WTC11 (cell line): Measurements from ENCODE around the gene SMYD3. TPM values are rescaled to one million over a fixed set of nuclear protein-coding genes. Genes with fewer than 3 reads are reported as not detected.

Experiments
- ATAC-seq: fragments of 200-7000 bp; cut with Tn5 transposase; 2 replicates; pipeline ENCODE4 v1.10.0; 2021; ENCODE audit warnings: mild to moderate bottlenecking, moderate library complexity
- CTCF ChIA-PET: fragments of 300-600 bp; sonication (Branson Sonifier 250); formaldehyde crosslinking; loops from one replicate; lab custom pipeline; 2021; ENCODE audit warnings: antibody characterized with exemption; lab: Charles Lee
- POLR2A ChIA-PET: fragments of 350-600 bp; sonication (Branson Sonifier 250); formaldehyde crosslinking; loops from one replicate; lab custom pipeline; 2021; ENCODE audit warnings: antibody characterized with exemption; lab: Charles Lee
- DNase-seq: peaks from one replicate; pipeline ENCODE4 v3.0.0; 2021; ENCODE audit warnings: low spot score
- H3K27ac Mint-ChIP-seq: 2 replicates; pipeline ENCODE4 v1.8.0; 2021; ENCODE audit warnings: mixed read lengths
- H3K27me3 Mint-ChIP-seq: 2 replicates; pipeline ENCODE4 v1.8.0; 2021; ENCODE audit warnings: low read depth, mild to moderate bottlenecking, moderate library complexity, mixed read lengths
- H3K36me3 Mint-ChIP-seq: 2 replicates; pipeline ENCODE4 v1.8.0; 2021; ENCODE audit warnings: mixed read lengths
- H3K4me1 Mint-ChIP-seq: 2 replicates; pipeline ENCODE4 v1.8.0; 2022; ENCODE audit warnings: mixed read lengths
- H3K4me3 Mint-ChIP-seq: 2 replicates; pipeline ENCODE4 v1.8.0; 2021; ENCODE audit warnings: mild to moderate bottlenecking, moderate library complexity, mixed read lengths
- H3K9me3 Mint-ChIP-seq: 2 replicates; pipeline ENCODE4 v1.8.0; 2021; ENCODE audit warnings: mixed read lengths
- ATF1 ChIP-seq: sonication (generic); formaldehyde crosslinking; IDR thresholded peaks from 2 replicates; pipeline ENCODE4 v1.8.1; 2023; ENCODE audit warnings: mild to moderate bottlenecking, moderate library complexity, missing genetic modification reagents
- CBFB ChIP-seq: sonication (generic); formaldehyde crosslinking; IDR thresholded peaks from 2 replicates; pipeline ENCODE4 v1.8.1; 2022; ENCODE audit warnings: mild to moderate bottlenecking, low read depth, missing genetic modification reagents
- EMX1 ChIP-seq: fragments of 250-450 bp; sonication (Bioruptor Pico); IDR thresholded peaks from 2 replicates; pipeline ENCODE4 v1.8.0; 2021; ENCODE audit warnings: mild to moderate bottlenecking
- FOXK1 ChIP-seq: sonication (generic); formaldehyde crosslinking; IDR thresholded peaks from 2 replicates; pipeline ENCODE4 v1.8.0; 2022; ENCODE audit warnings: mild to moderate bottlenecking, moderate library complexity, missing genetic modification reagents
- GABPB1 ChIP-seq: sonication (generic); formaldehyde crosslinking; IDR thresholded peaks from 2 replicates; pipeline ENCODE4 v1.8.1; 2023; ENCODE audit warnings: mild to moderate bottlenecking, missing genetic modification reagents
- MXD4 ChIP-seq: fragments of 250-450 bp; sonication (Bioruptor Pico); IDR thresholded peaks from 2 replicates; pipeline ENCODE4 v1.8.0; 2021; ENCODE audit warnings: mild to moderate bottlenecking, moderate library complexity, borderline replicate concordance
- NFATC4 ChIP-seq: fragments of 250-450 bp; sonication (Bioruptor Pico); IDR thresholded peaks from 2 replicates; pipeline ENCODE4 v1.9.0; 2021; ENCODE audit warnings: mild to moderate bottlenecking
- NFE2L1 ChIP-seq: sonication (generic); formaldehyde crosslinking; IDR thresholded peaks from 2 replicates; pipeline ENCODE4 v1.8.1; 2023; ENCODE audit warnings: missing genetic modification reagents
- RORB ChIP-seq: fragments of 250-450 bp; sonication (Bioruptor Pico); IDR thresholded peaks from 2 replicates; pipeline ENCODE4 v1.9.0; 2021; ENCODE audit warnings: mild to moderate bottlenecking
- SMAD4 ChIP-seq: sonication (generic); formaldehyde crosslinking; IDR thresholded peaks from 2 replicates; pipeline ENCODE4 v1.8.0; 2022; ENCODE audit warnings: mild to moderate bottlenecking, missing genetic modification reagents
- SP1 ChIP-seq: sonication (generic); formaldehyde crosslinking; conservative IDR thresholded peaks from 2 replicates; pipeline ENCODE4 v1.8.1; 2022; ENCODE audit warnings: missing genetic modification reagents
- ZNF317 ChIP-seq: sonication (generic); formaldehyde crosslinking; IDR thresholded peaks from 2 replicates; pipeline ENCODE4 v1.8.1; 2023; ENCODE audit warnings: low read depth, mild to moderate bottlenecking, moderate library complexity, missing genetic modification reagents, borderline replicate concordance
- ZNF671 ChIP-seq: fragments of 250-450 bp; sonication (Bioruptor Pico); IDR thresholded peaks from 2 replicates; pipeline ENCODE4 v1.8.0; 2021; ENCODE audit warnings: mild to moderate bottlenecking
- total RNA-seq: library from RNA; stranded (reverse); gene quantifications from 3 replicates; pipeline ENCODE4 v1.2.3, GENCODE V29; 2021
- TF ChIP-seq, protein P1 (sequence below): fragments of 250-450 bp; sonication (Bioruptor Pico); IDR thresholded peaks from 2 replicates; pipeline ENCODE4 v1.9.0; 2021; ENCODE audit warnings: moderate library complexity, mild to moderate bottlenecking, inconsistent platforms, borderline replicate concordance
- TF ChIP-seq, protein P2 (sequence below): sonication (generic); formaldehyde crosslinking; IDR thresholded peaks from 2 replicates; pipeline ENCODE4 v1.8.0; 2022; ENCODE audit warnings: mild to moderate bottlenecking, missing genetic modification reagents
- TF ChIP-seq, protein P3 (sequence below): sonication (generic); formaldehyde crosslinking; IDR thresholded peaks from 2 replicates; pipeline ENCODE4 v1.8.1; 2022; ENCODE audit warnings: low read depth, mild to moderate bottlenecking, moderate library complexity, missing genetic modification reagents, borderline replicate concordance
- TF ChIP-seq, protein P4 (sequence below): sonication (generic); formaldehyde crosslinking; IDR thresholded peaks from 2 replicates; pipeline ENCODE4 v1.8.0; 2023; ENCODE audit warnings: missing genetic modification reagents
- TF ChIP-seq, protein P5 (sequence below): sonication (generic); formaldehyde crosslinking; IDR thresholded peaks from 2 replicates; pipeline ENCODE4 v1.8.1; 2023; ENCODE audit warnings: mild to moderate bottlenecking, missing genetic modification reagents, moderate library complexity
- TF ChIP-seq, protein P6 (sequence below): sonication (generic); formaldehyde crosslinking; IDR thresholded peaks from 2 replicates; pipeline ENCODE4 v1.8.0; 2022; ENCODE audit warnings: mild to moderate bottlenecking, missing genetic modification reagents
- TF ChIP-seq, protein P7 (sequence below): fragments of 200-600 bp; IDR thresholded peaks from 2 replicates; pipeline ENCODE4 v1.8.0; 2022; ENCODE audit warnings: antibody characterized with exemption

SMYD3 gene
- total RNA-seq, 1 experiment from 2014 or later, result 21.4 TPM

DNA sequence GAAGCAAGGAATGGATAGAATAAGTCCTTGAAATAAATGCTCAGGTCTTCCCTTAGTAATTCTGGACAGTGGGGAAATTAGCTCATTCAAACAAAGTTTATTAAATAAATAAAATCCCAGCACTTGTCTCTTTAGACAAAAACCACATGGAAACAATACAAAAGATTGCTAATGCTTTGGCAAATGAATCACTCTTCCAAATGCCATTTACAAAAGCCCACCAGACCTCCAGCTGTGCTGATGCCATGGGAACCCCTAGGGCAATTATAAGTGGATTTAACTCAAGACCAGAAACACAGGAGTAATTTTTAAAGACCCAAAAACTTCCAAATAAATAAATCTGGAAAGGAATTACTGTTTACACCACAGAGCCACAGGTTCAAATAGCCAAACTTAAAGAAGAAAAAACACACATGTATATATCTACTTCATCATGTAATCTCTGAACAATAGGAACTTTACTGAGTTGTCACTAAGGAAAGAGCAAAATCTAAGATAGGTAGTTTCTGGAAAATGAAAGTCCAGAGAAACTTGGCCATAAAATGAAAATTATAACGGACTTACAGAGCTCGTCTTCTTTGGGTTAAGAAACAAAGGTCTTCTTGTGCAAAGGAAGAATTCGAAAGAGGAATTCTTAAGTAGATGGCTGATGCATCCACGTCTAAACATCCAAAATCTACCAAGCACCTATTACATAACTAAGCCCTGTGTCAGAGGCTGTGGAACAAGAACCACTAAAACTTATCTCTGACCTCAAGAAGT lies 399.4 kb downstream of the SMYD3 start:
- ChIA-PET CTCF (interaction anchor here (1.6 kb wide), 1 partner anchor 219 kb away, joined by 3 read pairs; no protein-coding TSS in a partner anchor), POLR2A (interaction anchor here (0.7 kb wide), 1 partner anchor 343 kb away, joined by 3 read pairs; no protein-coding TSS in a partner anchor)
- H3K27me3 Mint-ChIP-seq, result no peaks in the 10 kb centered on the region
- DNase-seq, result no peak
- peaks cover 16% of the 10 kb centered on the region for H3K36me3 Mint-ChIP-seq
- H3K9me3 Mint-ChIP-seq, result peaks cover 23% of the 10 kb centered on the region
- H3K4me1 Mint-ChIP-seq, result peaks cover 19% of the 10 kb centered on the region
- TF ChIP-seq SMAD4 (CRISPR knock-in tag), result no peak
- TF ChIP-seq, protein P1, sequence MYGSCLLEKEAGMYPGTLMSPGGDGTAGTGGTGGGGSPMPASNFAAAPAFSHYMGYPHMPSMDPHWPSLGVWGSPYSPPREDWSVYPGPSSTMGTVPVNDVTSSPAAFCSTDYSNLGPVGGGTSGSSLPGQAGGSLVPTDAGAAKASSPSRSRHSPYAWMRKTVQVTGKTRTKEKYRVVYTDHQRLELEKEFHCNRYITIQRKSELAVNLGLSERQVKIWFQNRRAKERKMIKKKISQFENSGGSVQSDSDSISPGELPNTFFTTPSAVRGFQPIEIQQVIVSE (CRISPR knock-in tag), result no peak
- TF ChIP-seq, protein P2, sequence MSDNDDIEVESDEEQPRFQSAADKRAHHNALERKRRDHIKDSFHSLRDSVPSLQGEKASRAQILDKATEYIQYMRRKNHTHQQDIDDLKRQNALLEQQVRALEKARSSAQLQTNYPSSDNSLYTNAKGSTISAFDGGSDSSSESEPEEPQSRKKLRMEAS, result no peak
- TF ChIP-seq SP1, result no peak
- TF ChIP-seq MXD4 (CRISPR knock-in tag), result no peak
- no peak for TF ChIP-seq RORB (CRISPR knock-in tag)
- no peak for TF ChIP-seq ATF1 (CRISPR knock-in tag)
- TF ChIP-seq, protein P3, sequence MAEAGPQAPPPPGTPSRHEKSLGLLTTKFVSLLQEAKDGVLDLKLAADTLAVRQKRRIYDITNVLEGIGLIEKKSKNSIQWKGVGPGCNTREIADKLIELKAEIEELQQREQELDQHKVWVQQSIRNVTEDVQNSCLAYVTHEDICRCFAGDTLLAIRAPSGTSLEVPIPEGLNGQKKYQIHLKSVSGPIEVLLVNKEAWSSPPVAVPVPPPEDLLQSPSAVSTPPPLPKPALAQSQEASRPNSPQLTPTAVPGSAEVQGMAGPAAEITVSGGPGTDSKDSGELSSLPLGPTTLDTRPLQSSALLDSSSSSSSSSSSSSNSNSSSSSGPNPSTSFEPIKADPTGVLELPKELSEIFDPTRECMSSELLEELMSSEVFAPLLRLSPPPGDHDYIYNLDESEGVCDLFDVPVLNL, result no peak
- TF ChIP-seq ZNF317 (CRISPR knock-in tag), result no peak
- no peak for TF ChIP-seq CBFB (CRISPR knock-in tag)
- TF ChIP-seq, protein P4, sequence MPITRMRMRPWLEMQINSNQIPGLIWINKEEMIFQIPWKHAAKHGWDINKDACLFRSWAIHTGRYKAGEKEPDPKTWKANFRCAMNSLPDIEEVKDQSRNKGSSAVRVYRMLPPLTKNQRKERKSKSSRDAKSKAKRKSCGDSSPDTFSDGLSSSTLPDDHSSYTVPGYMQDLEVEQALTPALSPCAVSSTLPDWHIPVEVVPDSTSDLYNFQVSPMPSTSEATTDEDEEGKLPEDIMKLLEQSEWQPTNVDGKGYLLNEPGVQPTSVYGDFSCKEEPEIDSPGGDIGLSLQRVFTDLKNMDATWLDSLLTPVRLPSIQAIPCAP (CRISPR knock-in tag), result no peak
- no peak for TF ChIP-seq EMX1 (CRISPR knock-in tag)
- TF ChIP-seq, protein P5, sequence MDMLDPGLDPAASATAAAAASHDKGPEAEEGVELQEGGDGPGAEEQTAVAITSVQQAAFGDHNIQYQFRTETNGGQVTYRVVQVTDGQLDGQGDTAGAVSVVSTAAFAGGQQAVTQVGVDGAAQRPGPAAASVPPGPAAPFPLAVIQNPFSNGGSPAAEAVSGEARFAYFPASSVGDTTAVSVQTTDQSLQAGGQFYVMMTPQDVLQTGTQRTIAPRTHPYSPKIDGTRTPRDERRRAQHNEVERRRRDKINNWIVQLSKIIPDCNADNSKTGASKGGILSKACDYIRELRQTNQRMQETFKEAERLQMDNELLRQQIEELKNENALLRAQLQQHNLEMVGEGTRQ (CRISPR knock-in tag), result no peak
- no peak for TF ChIP-seq NFE2L1 (CRISPR knock-in tag)
- no peak for TF ChIP-seq FOXK1 (CRISPR knock-in tag)
- TF ChIP-seq GABPB1 (CRISPR knock-in tag), result no peak
- no peak for TF ChIP-seq NFATC4 (CRISPR knock-in tag)
- TF ChIP-seq, protein P6, sequence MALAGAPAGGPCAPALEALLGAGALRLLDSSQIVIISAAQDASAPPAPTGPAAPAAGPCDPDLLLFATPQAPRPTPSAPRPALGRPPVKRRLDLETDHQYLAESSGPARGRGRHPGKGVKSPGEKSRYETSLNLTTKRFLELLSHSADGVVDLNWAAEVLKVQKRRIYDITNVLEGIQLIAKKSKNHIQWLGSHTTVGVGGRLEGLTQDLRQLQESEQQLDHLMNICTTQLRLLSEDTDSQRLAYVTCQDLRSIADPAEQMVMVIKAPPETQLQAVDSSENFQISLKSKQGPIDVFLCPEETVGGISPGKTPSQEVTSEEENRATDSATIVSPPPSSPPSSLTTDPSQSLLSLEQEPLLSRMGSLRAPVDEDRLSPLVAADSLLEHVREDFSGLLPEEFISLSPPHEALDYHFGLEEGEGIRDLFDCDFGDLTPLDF (CRISPR knock-in tag), result no peak
- TF ChIP-seq ZNF671 (CRISPR knock-in tag), result no peak
- TF ChIP-seq, protein P7, sequence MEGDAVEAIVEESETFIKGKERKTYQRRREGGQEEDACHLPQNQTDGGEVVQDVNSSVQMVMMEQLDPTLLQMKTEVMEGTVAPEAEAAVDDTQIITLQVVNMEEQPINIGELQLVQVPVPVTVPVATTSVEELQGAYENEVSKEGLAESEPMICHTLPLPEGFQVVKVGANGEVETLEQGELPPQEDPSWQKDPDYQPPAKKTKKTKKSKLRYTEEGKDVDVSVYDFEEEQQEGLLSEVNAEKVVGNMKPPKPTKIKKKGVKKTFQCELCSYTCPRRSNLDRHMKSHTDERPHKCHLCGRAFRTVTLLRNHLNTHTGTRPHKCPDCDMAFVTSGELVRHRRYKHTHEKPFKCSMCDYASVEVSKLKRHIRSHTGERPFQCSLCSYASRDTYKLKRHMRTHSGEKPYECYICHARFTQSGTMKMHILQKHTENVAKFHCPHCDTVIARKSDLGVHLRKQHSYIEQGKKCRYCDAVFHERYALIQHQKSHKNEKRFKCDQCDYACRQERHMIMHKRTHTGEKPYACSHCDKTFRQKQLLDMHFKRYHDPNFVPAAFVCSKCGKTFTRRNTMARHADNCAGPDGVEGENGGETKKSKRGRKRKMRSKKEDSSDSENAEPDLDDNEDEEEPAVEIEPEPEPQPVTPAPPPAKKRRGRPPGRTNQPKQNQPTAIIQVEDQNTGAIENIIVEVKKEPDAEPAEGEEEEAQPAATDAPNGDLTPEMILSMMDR, result no peak
- ATAC-seq, result no peak
- no peak overlapping the region for H3K4me3 Mint-ChIP-seq
- no peak overlapping the region for H3K27ac Mint-ChIP-seq
